HL-60 (cell line): Measurements from ENCODE around the gene NCEH1.

ENCODE experiments used
- CTCF ChIP-seq: IDR thresholded peaks from one replicate; pipeline ENCODE4 v1.5.1; 2011; ENCODE audit warnings: low read length, control low read depth, inconsistent platforms; ENCODE audit not compliant: insufficient read depth
- POLR2AphosphoS5 ChIP-seq: IDR thresholded peaks from 2 replicates; pipeline ENCODE4 v1.6.1; 2012; ENCODE audit warnings: low read depth
- REST ChIP-seq: IDR thresholded peaks from 2 replicates; pipeline ENCODE4 v1.6.1; 2012; ENCODE audit warnings: low read depth; ENCODE audit not compliant: insufficient replicate concordance
- SPI1 ChIP-seq: IDR thresholded peaks from 2 replicates; pipeline ENCODE4 v1.6.1; 2012; ENCODE audit warnings: low read depth, mild to moderate bottlenecking, borderline replicate concordance

- no peak for TF ChIP-seq CTCF
- TF ChIP-seq REST: no peak
- TF ChIP-seq POLR2AphosphoS5: no peak
- TF ChIP-seq SPI1: no peak
These were observed 51.4 kb downstream of the NCEH1 start for GRCh38 chr3:172659246-172660002.
